ENCODE measurements around the gene COPS7B. TPM values are rescaled to one million over a fixed set of nuclear protein-coding genes. Genes with fewer than 3 reads are reported as not detected.

Gene COPS7B
- polyA plus RNA-seq, 1 donor: 69.6 TPM

Other genes starting within 250 kb of the COPS7B start
- not detected for gene TEX44, start 193.6 kb upstream of the COPS7B start, polyA plus RNA-seq (ENCODE audit: insufficient read length)
- 1,955 TPM for gene PTMA, start 77.9 kb upstream of the COPS7B start, polyA plus RNA-seq (ENCODE audit: insufficient read length)
- gene PDE6D, start 5.2 kb upstream of the COPS7B start, polyA plus RNA-seq (ENCODE audit: insufficient read length): 26.9 TPM
- gene NPPC, start 140.0 kb downstream of the COPS7B start, polyA plus RNA-seq (ENCODE audit: insufficient read length): 0.18 TPM
- gene DIS3L2, start 175.3 kb downstream of the COPS7B start, polyA plus RNA-seq (ENCODE audit: insufficient read length): 40.3 TPM